PFSK-1 (cell line): Measurements from ENCODE around the gene COL6A2.

Source experiments
- FOXP2 ChIP-seq: optimal IDR thresholded peaks from 2 replicates; pipeline ENCODE3; 2011; ENCODE audit warnings: borderline replicate concordance, control low read depth, inconsistent platforms; ENCODE audit not compliant: insufficient read depth; ENCODE audit errors: extremely low read length, extremely low read depth
- POLR2AphosphoS5 ChIP-seq: IDR thresholded peaks from 2 replicates; pipeline ENCODE4 v1.6.1; 2012; ENCODE audit warnings: low read depth, mild to moderate bottlenecking, control low read depth, low read length, moderate library complexity
- REST ChIP-seq, 2 experiments: IDR thresholded peaks; 2 replicates each; pipeline versions ENCODE4 v1.6.1 to v1.8.0; 2011 to 2012; ENCODE audit warnings: low read depth in 2 of 2, low read length in 2 of 2, control low read depth in 1 of 2, inconsistent platforms in 1 of 2, mild to moderate bottlenecking in 1 of 2, moderate library complexity in 1 of 2; ENCODE audit not compliant: insufficient read depth in 1 of 2
- SIN3A ChIP-seq: IDR thresholded peaks from 2 replicates; pipeline ENCODE4 v1.6.1; 2012; ENCODE audit warnings: mild to moderate bottlenecking, low read length, moderate library complexity, borderline replicate concordance; ENCODE audit not compliant: insufficient read depth
- TAF1 ChIP-seq: IDR thresholded peaks from 2 replicates; pipeline ENCODE4 v1.6.1; 2012; ENCODE audit warnings: low read length, control low read depth, borderline replicate concordance; ENCODE audit not compliant: insufficient read depth

The COL6A2 gene

GRCh38 chr21:46095083-46095719, 2.7 kb upstream of the COL6A2 start:
- TF ChIP-seq SIN3A (no peak), FOXP2 (no peak), TAF1 (no peak)

- no peak for TF ChIP-seq TAF1
- no peak for TF ChIP-seq FOXP2
- TF ChIP-seq POLR2AphosphoS5: no peak
- TF ChIP-seq SIN3A: no peak
- TF ChIP-seq REST (IDR thresholded peaks at IDR 0.05; ENCODE audit: insufficient read depth in 1 of 2, low read depth in 2 of 2, low read length in 2 of 2): no peak
These were observed 1.9 kb upstream of the COL6A2 start for GRCh38 chr21:46095814-46096595.

- TF ChIP-seq POLR2AphosphoS5 (no peak), TAF1 (no peak), SIN3A (no peak), REST (IDR thresholded peaks at IDR 0.05; ENCODE audit: insufficient read depth in 1 of 2, low read depth in 2 of 2, low read length in 2 of 2) (no peak), FOXP2 (no peak)
These were observed 1.1 kb upstream of the COL6A2 start for GRCh38 chr21:46096596-46097335.

GRCh38 chr21:46098303-46099141, 610 bp downstream of the COL6A2 start:
- TF ChIP-seq REST (IDR thresholded peaks at IDR 0.05; ENCODE audit: insufficient read depth in 1 of 2, low read depth in 2 of 2, low read length in 2 of 2): no peak
- TF ChIP-seq POLR2AphosphoS5: no peak
- no peak for TF ChIP-seq TAF1
- no peak for TF ChIP-seq SIN3A
- no peak for TF ChIP-seq FOXP2

- TF ChIP-seq POLR2AphosphoS5: no peak
- no peak for TF ChIP-seq REST (IDR thresholded peaks at IDR 0.05; ENCODE audit: insufficient read depth in 1 of 2, low read depth in 2 of 2, low read length in 2 of 2)
- no peak for TF ChIP-seq FOXP2
- no peak for TF ChIP-seq SIN3A
- no peak for TF ChIP-seq TAF1
These were observed 1.6 kb downstream of the COL6A2 start for GRCh38 chr21:46099476-46099875.
